ENCODE measurements around the gene RNF123. TPM values are rescaled to one million over a fixed set of nuclear protein-coding genes. Genes with fewer than 3 reads are reported as not detected.

Gene RNF123
- total RNA-seq, 4 donors from 2014 or later: 34.6 to 99.5 (median 52.1) TPM

DNA sequence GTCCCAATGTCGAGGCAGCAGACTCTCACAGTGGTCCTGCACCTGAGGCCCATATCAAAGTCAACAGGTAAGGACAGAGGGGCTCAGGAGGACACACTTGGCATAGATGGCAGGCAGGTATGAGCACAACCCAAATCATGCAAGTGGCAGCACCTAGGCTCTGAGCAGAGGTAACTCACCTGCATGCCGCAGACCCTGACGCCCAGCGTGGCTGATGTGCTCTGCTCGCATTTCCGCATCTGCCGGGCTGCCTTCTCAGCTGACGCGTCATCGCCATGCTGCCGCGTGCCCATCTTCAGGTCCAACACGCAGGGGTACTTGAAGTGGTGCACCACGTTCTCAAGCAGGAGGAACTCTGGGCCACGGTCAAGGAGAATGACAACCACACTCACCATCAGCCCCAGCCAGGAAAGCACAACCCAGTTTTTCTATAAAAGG, 38.6 kb downstream of the RNF123 start:
- in situ Hi-C loops (cut with MboI; ENCODE audit: low pct_ligation_motif_present in 1 of 4, low pct_unique_long_range_greater_than_20kb in 1 of 4, low sequenced_read_pairs in 3 of 4) (no loop called here), intact Hi-C loops (cut with DNase I; ENCODE audit: low total_unique reads) (no loop called here)
- peaks cover 8 to 25% (median 16%) of the 10 kb centered on the region in 4 donors for H3K4me1 ChIP-seq
- H3K27me3 ChIP-seq: no peaks in the 10 kb centered on the region
- H3K27ac ChIP-seq: no peak overlapping the region
- H3K4me3 ChIP-seq: no peak overlapping the region
- WGBS, 2 donors (ENCODE audit: low coverage in 1 of 2): 92 to 100% methylated on average over 11 to 12 of the region's 15 CpGs
- TF ChIP-seq EP300 (IDR thresholded peaks at IDR 0.05; ENCODE audit: low read depth) (no peak), POLR2AphosphoS5 (IDR thresholded peaks at IDR 0.05) (no peak), POLR2A (IDR thresholded peaks at IDR 0.05) (no peak)
- TF ChIP-seq, protein P1, sequence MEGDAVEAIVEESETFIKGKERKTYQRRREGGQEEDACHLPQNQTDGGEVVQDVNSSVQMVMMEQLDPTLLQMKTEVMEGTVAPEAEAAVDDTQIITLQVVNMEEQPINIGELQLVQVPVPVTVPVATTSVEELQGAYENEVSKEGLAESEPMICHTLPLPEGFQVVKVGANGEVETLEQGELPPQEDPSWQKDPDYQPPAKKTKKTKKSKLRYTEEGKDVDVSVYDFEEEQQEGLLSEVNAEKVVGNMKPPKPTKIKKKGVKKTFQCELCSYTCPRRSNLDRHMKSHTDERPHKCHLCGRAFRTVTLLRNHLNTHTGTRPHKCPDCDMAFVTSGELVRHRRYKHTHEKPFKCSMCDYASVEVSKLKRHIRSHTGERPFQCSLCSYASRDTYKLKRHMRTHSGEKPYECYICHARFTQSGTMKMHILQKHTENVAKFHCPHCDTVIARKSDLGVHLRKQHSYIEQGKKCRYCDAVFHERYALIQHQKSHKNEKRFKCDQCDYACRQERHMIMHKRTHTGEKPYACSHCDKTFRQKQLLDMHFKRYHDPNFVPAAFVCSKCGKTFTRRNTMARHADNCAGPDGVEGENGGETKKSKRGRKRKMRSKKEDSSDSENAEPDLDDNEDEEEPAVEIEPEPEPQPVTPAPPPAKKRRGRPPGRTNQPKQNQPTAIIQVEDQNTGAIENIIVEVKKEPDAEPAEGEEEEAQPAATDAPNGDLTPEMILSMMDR (IDR thresholded peaks at IDR 0.05): no peak
- H3K9me3 ChIP-seq: no peaks in the 10 kb centered on the region
- DNase-seq: no peak
- H3K36me3 ChIP-seq: peaks cover 0 to 35% (median 8%) of the 10 kb centered on the region in 4 donors

DNA sequence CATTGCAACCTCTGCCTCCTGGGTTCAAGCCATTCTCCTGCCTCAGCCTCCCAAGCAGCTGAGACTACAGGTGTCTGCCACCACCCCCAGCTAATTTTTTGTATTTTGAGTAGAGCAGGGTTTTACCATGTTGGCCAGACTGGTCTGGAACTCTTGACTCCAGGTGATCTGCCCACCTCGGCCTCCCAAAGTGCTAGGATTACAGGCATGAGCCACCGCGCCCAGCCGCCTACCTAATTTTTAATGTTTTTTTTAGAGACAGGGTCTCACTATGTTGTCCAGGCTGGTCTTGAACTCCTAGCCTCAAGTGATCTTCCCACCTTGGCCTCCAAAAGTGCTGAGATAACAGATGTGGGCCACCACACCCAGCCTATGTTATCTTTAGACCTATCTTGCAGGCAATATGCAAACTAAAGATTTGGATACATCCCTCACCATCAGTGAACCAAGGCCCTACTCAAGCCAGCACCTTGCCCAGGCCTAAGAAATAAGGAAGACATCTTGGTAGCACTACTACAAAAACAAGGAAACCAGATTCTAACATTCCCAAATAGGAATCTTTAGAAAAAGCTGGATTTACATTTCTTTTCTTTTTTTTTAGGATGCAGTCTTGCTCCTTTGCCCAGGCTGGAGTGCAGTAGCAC, 40.7 kb downstream of the RNF123 start:
- DNase-seq: no peak
- TF ChIP-seq, protein P1 (IDR thresholded peaks at IDR 0.05): no peak
- TF ChIP-seq POLR2AphosphoS5 (IDR thresholded peaks at IDR 0.05): no peak
- no peak for TF ChIP-seq POLR2A (IDR thresholded peaks at IDR 0.05)
- no peak for TF ChIP-seq EP300 (IDR thresholded peaks at IDR 0.05; ENCODE audit: low read depth)
- WGBS, 2 donors (ENCODE audit: low coverage in 1 of 2): 100% methylated on average over 2 to 4 of the region's 4 CpGs
- Histone ChIP-seq H3K36me3 (peaks cover 0 to 43% (median 9%) of the 10 kb centered on the region in 4 donors), H3K4me1 (peaks cover 0 to 13% (median 4%) of the 10 kb centered on the region in 4 donors), H3K4me3 (no peak overlapping the region), H3K27me3 (no peaks in the 10 kb centered on the region), H3K9me3 (no peaks in the 10 kb centered on the region), H3K27ac (no peak overlapping the region)
- intact Hi-C loops (cut with DNase I; ENCODE audit: low total_unique reads) (no loop called here), in situ Hi-C loops (cut with MboI; ENCODE audit: low pct_ligation_motif_present in 1 of 4, low pct_unique_long_range_greater_than_20kb in 1 of 4, low sequenced_read_pairs in 3 of 4) (no loop called here)

DNA sequence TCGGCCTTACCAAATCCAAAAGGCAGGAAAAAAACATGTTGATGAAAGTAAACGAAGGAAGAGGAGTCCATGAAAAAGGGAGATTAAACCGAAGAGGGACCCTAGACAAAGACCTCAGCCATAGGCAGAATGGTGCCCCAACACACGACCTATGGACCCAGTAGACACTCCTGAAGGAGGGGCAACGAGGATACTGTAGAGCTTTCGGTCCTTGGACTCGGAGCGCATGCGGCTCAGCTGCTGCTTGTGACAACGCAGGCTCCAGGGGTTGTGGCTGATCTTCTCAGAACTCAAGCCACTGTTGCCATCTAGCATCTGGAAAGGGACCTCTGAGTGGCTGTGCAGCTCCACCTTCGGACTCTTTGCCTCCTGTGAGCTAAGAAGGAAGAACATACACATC, 43.2 kb downstream of the RNF123 start:
- intact Hi-C loops (cut with DNase I; ENCODE audit: low total_unique reads): no loop called here
- no peaks in the 10 kb centered on the region for H3K27me3 ChIP-seq
- H3K36me3 ChIP-seq: peaks cover 0 to 49% (median 14%) of the 10 kb centered on the region in 4 donors
- in situ Hi-C loops (cut with MboI; ENCODE audit: low pct_ligation_motif_present in 1 of 4, low pct_unique_long_range_greater_than_20kb in 1 of 4, low sequenced_read_pairs in 3 of 4): no loop called here
- TF ChIP-seq POLR2AphosphoS5 (IDR thresholded peaks at IDR 0.05): no peak
- TF ChIP-seq POLR2A (IDR thresholded peaks at IDR 0.05): no peak
- TF ChIP-seq EP300 (IDR thresholded peaks at IDR 0.05; ENCODE audit: low read depth): no peak
- TF ChIP-seq, protein P1 (IDR thresholded peaks at IDR 0.05): no peak
- H3K4me1 ChIP-seq: no peaks in the 10 kb centered on the region
- H3K27ac ChIP-seq: no peak overlapping the region
- H3K9me3 ChIP-seq: no peaks in the 10 kb centered on the region
- no peak for DNase-seq
- WGBS, 2 donors (ENCODE audit: low coverage in 1 of 2): 81 to 90% methylated on average over 5 to 11 of the region's 11 CpGs
- H3K4me3 ChIP-seq: no peak overlapping the region

DNA sequence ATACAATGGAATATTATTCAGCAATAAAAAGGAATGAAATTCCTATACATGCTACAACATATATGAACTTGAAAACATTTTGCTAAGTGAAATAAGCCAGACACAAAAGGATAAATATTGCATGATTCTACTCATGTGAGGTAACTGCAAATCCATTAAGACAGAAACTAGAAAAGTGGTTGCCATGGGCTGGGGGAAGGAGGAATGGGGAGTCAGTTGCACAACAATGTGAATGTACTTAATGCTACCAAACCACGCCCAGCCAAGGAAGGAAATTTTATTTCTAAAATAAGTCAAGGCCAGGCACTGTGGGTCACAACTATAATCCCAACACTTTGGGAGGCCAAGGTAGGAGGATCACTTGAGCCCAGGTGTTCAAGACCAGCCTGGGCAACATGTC, 44.2 kb downstream of the RNF123 start:
- H3K4me1 ChIP-seq: no peaks in the 10 kb centered on the region
- TF ChIP-seq POLR2A (IDR thresholded peaks at IDR 0.05) (no peak), EP300 (IDR thresholded peaks at IDR 0.05; ENCODE audit: low read depth) (no peak), POLR2AphosphoS5 (IDR thresholded peaks at IDR 0.05) (no peak)
- TF ChIP-seq, protein P1 (IDR thresholded peaks at IDR 0.05): no peak
- in situ Hi-C loops (cut with MboI; ENCODE audit: low pct_ligation_motif_present in 1 of 4, low pct_unique_long_range_greater_than_20kb in 1 of 4, low sequenced_read_pairs in 3 of 4) (no loop called here), intact Hi-C loops (cut with DNase I; ENCODE audit: low total_unique reads) (no loop called here)
- no peaks in the 10 kb centered on the region for H3K27me3 ChIP-seq
- H3K27ac ChIP-seq: no peak overlapping the region
- WGBS, 2 donors (ENCODE audit: low coverage in 1 of 2): 83 to 100% methylated on average over 1 of the region's 1 CpG
- no peak for DNase-seq
- H3K4me3 ChIP-seq: no peak overlapping the region
- H3K36me3 ChIP-seq: peaks cover 0 to 53% (median 18%) of the 10 kb centered on the region in 4 donors
- H3K9me3 ChIP-seq: no peaks in the 10 kb centered on the region

Measured in transverse colon (tissue), 4 donors.